Measurements from ENCODE around the gene ALAS2.
"Not testable (repeated sequence)": the region's sequence is repeated elsewhere in the genome, so short reads cannot be mapped to it uniquely, and the experiment has no call there.

ALAS2 gene

GRCh38 chrX:55005256-55005655 is 25.5 kb downstream of the ALAS2 start:
- DNase-seq (ENCODE audit: low spot score), result no peak

DNA sequence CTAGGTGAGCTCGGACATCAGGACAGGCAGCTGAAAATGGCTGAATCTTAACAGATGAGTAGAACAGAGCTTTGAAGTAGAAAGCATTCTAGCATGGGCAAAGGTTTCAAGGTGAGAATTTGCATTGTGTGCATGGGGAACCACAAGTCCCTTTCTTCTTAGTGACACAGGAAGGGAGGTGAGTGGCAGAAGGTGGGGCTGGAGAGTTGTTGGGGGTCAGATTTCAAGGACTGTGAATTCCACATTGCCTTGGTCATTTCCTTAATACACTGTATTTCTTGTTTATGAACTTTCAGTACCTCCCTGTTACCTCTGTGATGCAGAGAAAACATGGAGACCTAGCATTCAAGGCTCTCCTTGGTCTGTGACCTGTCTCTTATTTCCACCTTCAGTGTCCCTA is 26.5 kb downstream of the ALAS2 start:
- no peak for DNase-seq (ENCODE audit: low spot score)

DNA sequence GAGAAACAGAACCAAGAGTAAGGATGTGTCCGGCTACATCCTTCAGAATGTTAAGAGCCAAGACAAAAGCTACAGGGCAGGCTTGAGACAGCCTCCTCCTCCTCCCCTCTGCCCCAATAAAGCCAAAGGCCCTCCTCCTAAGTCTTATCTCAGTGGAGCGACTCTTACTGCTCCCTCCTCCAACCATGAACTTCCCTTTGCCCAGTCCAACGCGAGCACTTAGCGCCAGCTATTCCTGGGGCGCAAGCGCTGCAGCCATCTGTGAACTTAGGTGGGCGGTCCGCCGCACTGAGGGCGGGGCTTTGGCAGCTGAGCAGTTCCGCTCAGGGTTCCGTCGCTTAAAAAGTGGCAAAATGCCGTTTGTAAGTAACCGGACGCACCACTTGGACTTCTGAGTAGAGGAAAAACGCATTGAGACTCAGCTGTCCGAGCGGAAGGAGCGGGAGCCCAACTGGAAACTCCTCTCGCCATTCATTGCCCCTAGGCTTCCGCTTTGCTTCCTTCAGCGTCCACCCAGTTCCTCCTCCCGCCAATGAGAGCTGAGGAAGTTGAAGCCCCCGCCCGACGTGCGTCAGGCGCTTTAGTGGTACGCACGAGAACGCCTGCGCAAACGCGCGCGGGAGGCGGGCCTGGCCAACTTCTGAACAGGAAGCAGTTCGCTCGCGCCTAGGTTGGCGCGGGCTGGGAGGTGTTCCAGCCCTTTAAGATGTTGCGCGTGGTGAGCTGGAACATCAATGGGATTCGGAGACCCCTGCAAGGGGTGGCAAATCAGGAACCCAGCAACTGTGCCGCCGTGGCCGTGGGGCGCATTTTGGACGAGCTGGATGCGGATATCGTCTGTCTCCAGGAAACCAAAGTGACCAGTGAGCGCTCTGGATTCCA is 30.8 kb downstream of the ALAS2 start, which contains the start of gene APEX2:
APEX2 (plus strand) TSS at position 647 of the 882 bp plus-strand sequence; CDS start at position 707, 60 bp downstream.
- DNase-seq (ENCODE audit: low spot score), result peak; percentile 91

- DNase-seq (ENCODE audit: low spot score), result no peak
Measured at GRCh38 chrX:54995621-54996020, 35.2 kb downstream of the ALAS2 start.

- no peak for DNase-seq (ENCODE audit: low spot score)
Measured at GRCh38 chrX:54994668-54995351, 36.0 kb downstream of the ALAS2 start.

DNA sequence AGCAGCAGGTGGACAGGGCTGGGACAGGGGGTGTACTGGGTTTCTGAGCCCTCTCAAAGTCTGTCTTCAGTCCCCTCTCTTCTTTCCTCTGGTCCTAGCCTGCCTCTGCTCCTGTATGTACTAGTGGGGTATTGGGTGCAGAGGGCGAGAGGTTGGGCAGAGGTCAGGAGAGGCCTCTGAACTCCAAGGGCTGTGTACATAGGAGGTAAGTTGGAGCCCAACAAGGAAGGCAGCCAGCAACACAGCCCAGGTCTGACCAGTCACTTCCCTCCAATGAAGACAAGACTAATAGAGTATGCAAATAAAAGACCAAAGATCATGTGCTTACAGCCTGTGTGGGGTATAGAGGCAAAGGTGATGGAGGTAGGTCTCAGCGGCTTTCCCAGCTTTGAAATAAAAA is 36.7 kb downstream of the ALAS2 start, which contains the start of gene PFKFB1:
PFKFB1 (minus strand) TSS at position 90 of the 400 bp plus-strand sequence. CDS start 181 bp downstream, outside the sequence.
- no peak for DNase-seq (ENCODE audit: low spot score)

GRCh38 chrX:54992911-54993622 is 37.7 kb downstream of the ALAS2 start:
- no peak for DNase-seq (ENCODE audit: low spot score)

DNA sequence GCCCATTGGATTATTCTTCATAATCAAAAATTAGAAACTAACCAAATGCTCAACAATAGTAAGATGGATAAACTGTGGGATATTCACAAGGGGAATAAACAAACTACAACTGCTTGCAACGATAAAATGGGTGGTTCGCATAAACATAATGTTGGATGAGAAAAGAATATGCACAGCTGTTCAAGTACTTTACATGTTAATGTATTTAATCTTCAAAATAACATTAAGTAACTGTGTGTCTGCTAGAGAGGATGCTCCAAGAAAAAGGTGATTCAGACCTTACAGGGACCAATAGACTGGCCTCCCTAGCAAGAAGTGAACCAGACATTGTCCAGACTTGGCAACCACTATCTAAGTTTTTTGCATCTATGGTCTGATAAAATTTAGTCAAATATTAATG is 39.1 kb downstream of the ALAS2 start:
- DNase-seq (ENCODE audit: low spot score), result no peak

GRCh38 chrX:54983306-54983705 is 47.5 kb downstream of the ALAS2 start:
- DNase-seq (ENCODE audit: low spot score), result not testable (repeated sequence)

- no peak for DNase-seq (ENCODE audit: low spot score)
Measured at GRCh38 chrX:54980334-54980733, 50.4 kb downstream of the ALAS2 start.

DNA sequence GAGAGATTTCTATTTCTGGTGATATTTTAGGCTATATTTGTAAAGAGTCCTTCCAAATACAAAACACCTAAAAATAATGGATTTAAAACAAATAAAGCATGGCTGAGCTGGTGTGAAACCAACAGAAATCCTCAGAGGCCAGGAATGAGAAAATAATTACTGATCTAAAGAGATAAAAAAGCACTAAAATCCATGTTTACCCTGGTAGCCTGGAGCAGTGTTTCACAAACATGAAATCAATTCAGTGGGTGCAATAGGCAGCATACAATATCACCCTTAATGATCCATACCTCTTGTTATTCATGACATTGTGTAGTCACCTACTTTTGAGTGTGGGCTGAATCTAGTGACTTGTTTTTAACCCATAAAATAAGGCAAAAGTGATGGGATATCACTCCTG is 51.3 kb downstream of the ALAS2 start:
- no peak for DNase-seq (ENCODE audit: low spot score)

DNA sequence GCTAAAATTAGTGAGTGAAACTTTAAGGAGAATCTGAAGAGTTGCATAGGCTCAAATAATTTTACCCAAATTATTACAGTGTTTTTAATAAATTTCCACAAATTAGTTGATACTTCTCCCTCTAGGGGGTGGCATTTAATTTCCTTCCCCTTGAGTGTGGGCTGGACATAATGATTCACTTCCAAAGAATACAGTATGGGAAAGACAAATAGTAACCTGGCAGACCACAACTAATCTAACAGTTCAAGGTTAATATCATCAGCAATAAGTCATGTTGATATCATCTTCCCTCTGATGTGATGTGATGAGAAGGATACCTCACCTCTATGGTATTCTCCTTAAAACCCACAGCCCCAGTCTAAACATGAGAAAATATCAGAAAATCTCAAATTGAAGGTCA is 52.3 kb downstream of the ALAS2 start:
- no peak for DNase-seq (ENCODE audit: low spot score)

GRCh38 chrX:54977387-54977786 is 53.4 kb downstream of the ALAS2 start:
- DNase-seq (ENCODE audit: low spot score), result no peak

GRCh38 chrX:54964766-54965497 is 65.8 kb downstream of the ALAS2 start:
- no peak for DNase-seq (ENCODE audit: low spot score)

DNA sequence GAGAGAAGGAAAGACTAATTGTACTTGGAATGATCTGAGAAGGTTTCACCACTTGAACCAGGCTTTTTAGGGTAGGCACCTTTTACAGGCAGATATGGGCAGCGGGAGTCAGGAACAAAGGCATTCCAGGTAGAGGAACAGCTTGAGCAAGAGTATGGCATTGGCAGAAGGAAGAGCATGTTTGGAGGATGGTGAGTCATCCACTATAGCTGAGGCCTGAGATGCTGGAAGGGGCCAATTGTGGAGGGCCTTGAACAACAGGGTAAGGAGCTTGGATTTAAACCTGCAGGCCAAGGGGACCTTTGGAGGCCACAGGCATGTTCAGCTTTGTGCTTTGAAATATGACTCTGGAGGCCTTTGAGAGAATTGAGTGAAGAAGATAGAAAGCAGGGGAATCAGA is 69.0 kb downstream of the ALAS2 start:
- DNase-seq (ENCODE audit: low spot score), result no peak
